BLaER1 (cell line): ENCODE measurements around the gene INHA.
A peak's percentile ranks its signal among the peaks of the same experiment; 100 is the strongest.

Experiments used
- H3K27ac ChIP-seq: shearing (Covaris generic); formaldehyde crosslinking; 2 replicates; pipeline ENCODE4 v1.8.1; 2022
- H3K27me3 ChIP-seq: shearing (Covaris generic); formaldehyde crosslinking; 2 replicates; pipeline ENCODE4 v1.8.1; 2022
- H3K36me3 ChIP-seq: shearing (Covaris generic); formaldehyde crosslinking; 2 replicates; pipeline ENCODE4 v1.8.1; 2022
- H3K4me1 ChIP-seq: shearing (Covaris generic); formaldehyde crosslinking; 2 replicates; pipeline ENCODE4 v1.8.1; 2022
- H3K4me2 ChIP-seq: shearing (Covaris generic); formaldehyde crosslinking; 2 replicates; pipeline ENCODE4 v1.8.1; 2022
- H3K4me3 ChIP-seq: shearing (Covaris generic); formaldehyde crosslinking; 2 replicates; pipeline ENCODE4 v1.8.1; 2022
- H3K9ac ChIP-seq: shearing (Covaris generic); formaldehyde crosslinking; 2 replicates; pipeline ENCODE4 v1.8.1; 2022
- H3K9me3 ChIP-seq: shearing (Covaris generic); formaldehyde crosslinking; 2 replicates; pipeline ENCODE4 v1.8.1; 2022
- H4K20me1 ChIP-seq: shearing (Covaris generic); formaldehyde crosslinking; 2 replicates; pipeline ENCODE4 v1.8.1; 2022
- Cebpa-rat ChIP-seq: shearing (Covaris generic); IDR thresholded peaks from 2 replicates; pipeline ENCODE4 v1.8.1; 2022

INHA gene

DNA sequence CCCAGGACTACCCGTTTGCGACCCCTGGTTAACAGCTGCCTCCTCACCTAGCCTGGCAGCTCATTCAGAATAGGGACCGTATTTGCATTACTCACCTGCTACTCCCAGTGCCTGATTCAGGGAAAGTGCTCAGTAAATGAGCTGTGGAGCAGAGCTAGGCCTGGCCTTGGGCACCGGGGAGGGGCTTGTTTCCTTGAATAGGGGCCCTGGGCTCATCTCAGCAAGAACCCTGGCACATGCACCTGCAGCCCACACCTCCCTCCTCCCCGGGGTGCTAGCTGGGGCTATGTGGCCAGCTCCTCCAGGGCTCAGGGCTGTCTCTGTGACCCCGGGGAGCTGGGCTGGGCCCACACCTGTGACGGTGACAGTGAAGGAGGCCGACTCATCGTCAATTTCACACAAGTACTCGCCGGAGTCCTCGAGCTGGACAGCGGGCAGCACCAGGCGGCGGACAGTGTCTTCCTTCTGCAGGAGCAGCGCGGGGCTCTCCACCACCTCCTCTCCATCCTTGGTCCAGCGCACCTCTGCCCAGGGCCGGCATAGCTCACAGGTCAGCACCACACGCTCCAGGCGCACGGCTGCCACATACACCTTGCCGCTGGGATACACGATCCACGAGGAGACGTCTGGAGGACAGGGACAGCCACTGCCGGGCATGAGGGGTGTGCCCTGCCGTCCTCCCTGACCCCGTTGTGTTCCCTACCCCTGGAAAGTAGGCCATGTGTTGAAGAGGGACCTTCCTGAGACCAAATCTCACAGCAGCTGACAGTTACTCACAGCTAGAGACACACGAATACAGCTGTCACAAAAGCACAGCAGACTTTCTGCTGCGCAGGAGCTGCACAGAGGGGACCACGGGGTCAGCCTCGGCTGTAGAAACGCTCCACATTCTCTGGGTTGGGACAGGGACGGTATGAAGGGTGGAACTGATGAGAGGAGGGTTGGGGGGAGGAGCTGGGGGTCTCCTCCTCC lies 9.8 kb upstream of the INHA start:
- Histone ChIP-seq H3K36me3 (peaks cover 57% of the 10 kb centered on the region), H3K4me3 (no peak overlapping the region), H3K4me1 (peaks cover 19% of the 10 kb centered on the region), H4K20me1 (peaks cover 24% of the 10 kb centered on the region), H3K27ac (no peak overlapping the region), H3K4me2 (no peak overlapping the region), H3K27me3 (no peaks in the 10 kb centered on the region), H3K9ac (no peak overlapping the region), H3K9me3 (no peaks in the 10 kb centered on the region)
- TF ChIP-seq Cebpa-rat: no peak

DNA sequence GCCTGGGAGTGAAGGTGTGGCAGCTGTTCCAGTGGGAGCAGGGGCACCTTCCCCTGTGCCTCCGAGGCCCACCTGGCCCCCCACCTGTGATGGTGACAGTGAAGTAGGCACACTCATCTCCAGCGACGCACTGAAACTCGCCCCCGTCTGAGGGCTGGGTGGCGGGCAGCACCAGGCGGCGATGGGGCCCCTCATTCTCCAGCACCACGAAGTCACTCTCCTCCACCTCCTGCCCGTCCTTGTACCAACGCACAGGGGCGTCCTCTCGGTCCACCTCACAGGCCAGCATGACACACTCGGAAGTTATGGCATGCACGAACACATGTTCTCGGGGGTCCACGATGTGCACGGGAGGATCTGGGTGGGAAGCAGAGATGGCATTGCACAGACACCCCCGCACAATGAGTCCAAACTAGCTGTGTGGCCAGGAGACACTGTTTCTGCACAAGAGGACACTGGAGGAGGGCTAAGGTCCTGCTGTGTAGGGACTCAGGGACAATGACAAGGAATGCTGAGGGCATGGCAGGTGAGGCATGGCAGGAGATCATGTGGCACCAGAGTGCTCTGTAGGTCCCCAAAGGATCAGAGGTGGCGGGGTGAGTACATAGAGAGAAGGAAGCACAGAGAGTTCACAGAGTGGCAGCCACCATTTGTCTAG lies 8.7 kb upstream of the INHA start:
- no peak overlapping the region for H3K27ac ChIP-seq
- no peak for TF ChIP-seq Cebpa-rat
- H3K27me3 ChIP-seq: no peaks in the 10 kb centered on the region
- no peak overlapping the region for H3K9ac ChIP-seq
- H3K4me2 ChIP-seq: no peak overlapping the region
- no peak overlapping the region for H3K4me3 ChIP-seq
- peaks cover 35% of the 10 kb centered on the region for H4K20me1 ChIP-seq
- peaks cover 22% of the 10 kb centered on the region for H3K4me1 ChIP-seq
- peaks cover 66% of the 10 kb centered on the region for H3K36me3 ChIP-seq
- H3K9me3 ChIP-seq: no peaks in the 10 kb centered on the region

GRCh38 chr2:219565130-219566080 lies 6.7 kb upstream of the INHA start:
- TF ChIP-seq Cebpa-rat: no peak
- Histone ChIP-seq H3K27ac (no peak overlapping the region), H3K4me1 (peaks cover 35% of the 10 kb centered on the region), H3K27me3 (no peaks in the 10 kb centered on the region), H3K36me3 (peaks cover 66% of the 10 kb centered on the region), H3K4me3 (no peak overlapping the region), H3K4me2 (no peak overlapping the region), H4K20me1 (peaks cover 55% of the 10 kb centered on the region), H3K9me3 (no peaks in the 10 kb centered on the region), H3K9ac (no peak overlapping the region)

DNA sequence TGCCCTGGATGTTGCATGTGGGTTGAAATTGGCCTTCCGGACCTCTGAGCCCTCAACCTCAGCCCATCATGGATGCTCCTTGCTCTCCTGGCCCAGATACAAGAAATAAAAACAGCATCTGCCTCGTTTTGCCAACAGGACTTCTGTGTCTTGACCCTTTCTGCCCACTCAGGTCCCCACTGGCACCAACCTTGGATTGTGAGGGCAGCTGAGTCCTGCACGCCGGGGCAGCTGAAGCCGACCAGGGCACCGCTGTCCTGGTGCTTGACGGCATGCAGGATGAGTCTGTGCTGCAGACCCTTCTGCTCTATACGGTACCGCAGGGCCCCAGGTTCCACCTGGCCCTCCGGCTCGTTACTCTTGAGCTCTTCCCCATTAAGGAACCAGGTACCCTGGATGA lies 5.5 kb upstream of the INHA start:
- Histone ChIP-seq H3K4me2 (peak overlapping the region; percentile 34), H4K20me1 (peaks cover 57% of the 10 kb centered on the region), H3K9me3 (no peaks in the 10 kb centered on the region), H3K4me1 (peaks cover 37% of the 10 kb centered on the region), H3K36me3 (peaks cover 64% of the 10 kb centered on the region), H3K27me3 (no peaks in the 10 kb centered on the region), H3K4me3 (no peak overlapping the region), H3K9ac (no peak overlapping the region), H3K27ac (no peak overlapping the region)
- TF ChIP-seq Cebpa-rat: no peak

- peaks cover 42% of the 10 kb centered on the region for H3K4me1 ChIP-seq
- no peak overlapping the region for H3K9ac ChIP-seq
- peaks cover 57% of the 10 kb centered on the region for H4K20me1 ChIP-seq
- TF ChIP-seq Cebpa-rat: no peak
- peaks cover 60% of the 10 kb centered on the region for H3K36me3 ChIP-seq
- H3K9me3 ChIP-seq: no peaks in the 10 kb centered on the region
- H3K27ac ChIP-seq: no peak overlapping the region
- no peak overlapping the region for H3K4me2 ChIP-seq
- H3K4me3 ChIP-seq: no peak overlapping the region
- no peaks in the 10 kb centered on the region for H3K27me3 ChIP-seq
These were observed 5.0 kb upstream of the INHA start for GRCh38 chr2:219567131-219567530.

DNA sequence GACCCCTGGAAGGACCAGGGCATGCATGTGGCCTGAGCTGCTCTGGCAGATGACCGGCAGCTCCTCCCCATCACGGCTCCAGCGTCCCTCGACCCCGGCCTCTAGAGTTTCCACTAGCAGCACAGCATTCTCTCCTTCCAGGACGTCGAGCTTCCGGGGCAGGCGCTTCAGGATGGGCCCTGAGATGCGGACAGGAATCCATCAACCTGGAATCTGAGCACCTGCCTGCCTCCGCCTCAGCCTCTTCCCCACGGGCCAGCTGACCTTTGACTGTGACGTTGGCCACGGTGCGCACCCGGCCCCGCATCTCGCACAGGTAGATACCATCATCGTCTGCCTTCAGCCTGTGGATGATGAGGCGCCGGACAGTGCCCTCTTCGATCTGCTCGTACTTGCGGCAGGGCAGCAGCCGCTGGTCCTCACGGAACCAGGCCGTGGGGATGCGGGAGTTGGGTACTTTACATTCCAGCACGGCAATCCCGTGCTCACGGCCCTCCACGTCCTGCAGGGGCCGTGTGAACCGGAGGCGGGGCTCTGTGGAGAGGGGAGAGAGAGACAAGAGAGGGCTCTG lies 4.2 kb upstream of the INHA start:
- H3K36me3 ChIP-seq: peaks cover 52% of the 10 kb centered on the region
- TF ChIP-seq Cebpa-rat: no peak
- H3K4me2 ChIP-seq: no peak overlapping the region
- no peaks in the 10 kb centered on the region for H3K27me3 ChIP-seq
- H3K4me1 ChIP-seq: peaks cover 45% of the 10 kb centered on the region
- peaks cover 57% of the 10 kb centered on the region for H4K20me1 ChIP-seq
- no peak overlapping the region for H3K27ac ChIP-seq
- no peak overlapping the region for H3K4me3 ChIP-seq
- no peak overlapping the region for H3K9ac ChIP-seq
- H3K9me3 ChIP-seq: no peaks in the 10 kb centered on the region

GRCh38 chr2:219569041-219569440 lies 3.1 kb upstream of the INHA start:
- H3K9ac ChIP-seq: 0 out of 2 replicates have a peak overlapping the region, but pooled peaks have one; percentile 2
- peaks cover 45% of the 10 kb centered on the region for H3K4me1 ChIP-seq
- no peaks in the 10 kb centered on the region for H3K27me3 ChIP-seq
- peak overlapping the region; percentile 92 for H3K4me2 ChIP-seq
- TF ChIP-seq Cebpa-rat: no peak
- H3K9me3 ChIP-seq: no peaks in the 10 kb centered on the region
- no peak overlapping the region for H3K27ac ChIP-seq
- no peak overlapping the region for H3K4me3 ChIP-seq
- H3K36me3 ChIP-seq: peaks cover 41% of the 10 kb centered on the region
- H4K20me1 ChIP-seq: peaks cover 57% of the 10 kb centered on the region

GRCh38 chr2:219569635-219570034 lies 2.5 kb upstream of the INHA start:
- Histone ChIP-seq H3K27ac (no peak overlapping the region), H3K9me3 (no peaks in the 10 kb centered on the region), H3K36me3 (peaks cover 35% of the 10 kb centered on the region), H3K4me1 (peaks cover 45% of the 10 kb centered on the region), H3K27me3 (no peaks in the 10 kb centered on the region), H4K20me1 (peaks cover 57% of the 10 kb centered on the region), H3K9ac (0 out of 2 replicates have a peak overlapping the region, but pooled peaks have one; percentile 2), H3K4me3 (peak overlapping the region; percentile 88), H3K4me2 (peak overlapping the region; percentile 92)
- no peak for TF ChIP-seq Cebpa-rat
